ENCODE measurements around the gene CKS1B.
"Not testable (repeated sequence)": the region's sequence is repeated elsewhere in the genome, so short reads cannot be mapped to it uniquely, and the experiment has no call there.

The CKS1B gene

DNA sequence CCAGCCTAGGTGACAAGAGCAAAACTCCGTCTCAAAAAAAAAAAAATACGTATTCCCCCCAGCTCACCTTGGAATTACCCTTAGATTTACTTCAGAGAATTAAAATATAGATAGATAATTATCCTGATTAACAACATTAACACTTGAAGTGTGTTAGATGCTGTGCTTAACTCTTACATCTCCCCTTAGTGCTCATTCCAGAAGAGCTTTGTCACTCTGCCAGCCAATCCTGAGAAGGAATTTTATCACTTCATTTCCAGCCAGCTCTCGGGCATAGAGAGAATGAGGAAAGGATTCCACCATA lies 2.3 kb upstream of the CKS1B start:
- peaks cover 33 to 81% (median 78%) of the 10 kb centered on the region in 5 donors for H3K4me1 ChIP-seq (ENCODE audit: control insufficient read depth in 5 of 5, insufficient read depth in 5 of 5, low read length in 5 of 5)

DNA sequence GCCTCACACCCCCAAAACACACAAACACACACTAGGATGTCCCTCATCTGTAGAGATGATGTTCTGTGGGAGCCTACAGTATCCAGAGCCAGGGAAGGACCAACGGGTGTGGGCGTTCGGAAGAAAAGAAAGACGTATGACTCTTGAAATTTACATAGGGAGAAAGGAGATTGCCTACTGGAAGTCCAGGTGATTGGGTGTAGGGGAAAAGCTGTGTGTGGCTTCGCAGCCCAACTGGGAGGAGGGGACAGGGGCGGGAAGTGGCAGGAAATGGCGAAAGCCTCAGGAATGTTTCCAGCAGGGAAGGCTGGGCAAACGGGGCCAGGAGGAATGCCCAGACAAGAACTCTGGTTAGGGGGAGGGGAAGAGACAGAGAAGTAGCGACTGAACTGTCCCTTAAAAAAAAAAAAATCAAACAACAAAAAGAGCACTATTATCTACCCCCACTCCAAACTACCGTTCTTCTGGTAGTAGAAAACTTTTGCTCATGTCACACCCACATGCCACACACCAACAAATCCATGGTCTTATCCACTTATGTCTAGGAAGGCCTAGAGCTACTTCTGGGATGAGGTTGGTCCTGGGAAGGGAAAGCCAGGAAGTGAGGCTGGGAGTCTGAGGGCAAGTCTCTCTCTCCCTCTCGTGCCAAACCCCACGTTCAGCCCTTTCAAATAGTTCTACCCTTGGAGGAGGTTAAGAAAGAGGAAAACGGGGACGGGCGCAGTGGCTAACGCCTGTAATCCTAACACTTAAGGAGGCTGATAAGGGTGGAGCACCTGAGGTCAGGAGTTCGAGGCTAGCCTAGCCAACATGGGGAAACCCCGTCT lies 1.8 kb upstream of the CKS1B start:
- peak overlapping the region; percentile 60 to 91 (median 82) for H3K4me3 ChIP-seq (ENCODE audit: low read depth in 1 of 5, low read length in 5 of 5)

More for the DNA sequence above, 2.3 kb upstream of the CKS1B start:
- Histone ChIP-seq H3K36me3 (ENCODE audit: control insufficient read depth in 5 of 5, insufficient read depth in 5 of 5, low read length in 5 of 5) (peaks cover 0 to 21% (median 18%) of the 10 kb centered on the region in 5 donors), H3K4me3 (ENCODE audit: low read depth in 1 of 5, low read length in 5 of 5) (peak overlapping the region in 4 of 5 donors; percentile 25 to 60 (median 40)), H3K9me3 (ENCODE audit: control insufficient read depth in 5 of 5, low read length in 5 of 5) (peaks cover 0 to 2% (median 0%) of the 10 kb centered on the region in 5 donors), H3K9ac (ENCODE audit: low read length in 5 of 5) (peak overlapping the region; percentile 33 to 95 (median 69)), H3K27me3 (ENCODE audit: control insufficient read depth in 5 of 5, insufficient read depth in 4 of 5, low read length in 5 of 5) (peaks cover 0 to 11% (median 0%) of the 10 kb centered on the region in 5 donors), H3K27ac (ENCODE audit: low read depth, low read length) (peak overlapping the region; percentile 97)

DNA sequence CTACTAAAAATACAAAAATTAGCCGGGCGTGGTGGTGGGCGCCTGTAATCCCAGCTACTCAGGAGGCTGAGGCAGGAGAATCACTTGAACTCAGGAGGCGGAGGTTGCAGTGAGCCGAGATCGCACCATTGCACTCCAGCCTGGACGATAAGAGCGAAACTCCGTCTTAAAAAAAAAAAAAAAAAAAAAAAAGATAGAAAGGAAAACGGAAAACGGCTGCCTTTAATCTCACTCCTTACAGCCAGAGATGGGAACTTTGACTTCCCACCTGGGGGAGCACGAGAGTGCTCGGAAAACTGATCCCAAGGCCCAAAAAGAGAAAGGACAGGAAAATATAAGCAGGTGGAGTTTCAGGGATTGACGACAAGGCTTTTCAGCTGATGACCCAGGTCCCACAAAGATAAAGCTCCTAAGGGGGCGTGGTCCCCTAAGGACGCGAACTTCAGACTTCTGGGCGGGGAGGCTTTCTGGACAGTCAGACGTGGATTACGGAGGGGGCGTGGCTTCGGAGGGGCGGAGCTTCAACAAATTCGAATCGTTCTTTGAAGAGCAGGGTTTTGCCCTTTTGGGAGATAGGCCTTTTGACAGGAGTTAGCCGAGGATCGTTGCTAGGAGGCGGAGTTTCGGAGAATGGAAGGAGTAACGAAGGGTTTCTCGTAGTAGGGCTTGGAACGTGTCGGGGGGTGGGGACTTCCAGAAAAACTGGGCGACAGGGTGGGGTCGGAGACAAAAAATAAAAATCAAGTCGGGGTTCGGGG lies 958 bp upstream of the CKS1B start:
- H3K9ac ChIP-seq (ENCODE audit: low read length in 5 of 5), result peak overlapping the region; percentile 89 to 100 (median 95)
- H3K27me3 ChIP-seq (ENCODE audit: control insufficient read depth in 5 of 5, insufficient read depth in 4 of 5, low read length in 5 of 5), result peaks cover 0 to 11% (median 0%) of the 10 kb centered on the region in 5 donors
- H3K9me3 ChIP-seq (ENCODE audit: control insufficient read depth in 5 of 5, low read length in 5 of 5), result peaks cover 0 to 2% (median 0%) of the 10 kb centered on the region in 5 donors
- peak overlapping the region; percentile 97 for H3K27ac ChIP-seq (ENCODE audit: low read depth, low read length)
- H3K4me3 ChIP-seq (ENCODE audit: low read depth in 1 of 5, low read length in 5 of 5), result peak overlapping the region; percentile 75 to 91 (median 82)
- H3K4me1 ChIP-seq (ENCODE audit: control insufficient read depth in 5 of 5, insufficient read depth in 5 of 5, low read length in 5 of 5), result peaks cover 31 to 70% (median 66%) of the 10 kb centered on the region in 5 donors
- H3K36me3 ChIP-seq (ENCODE audit: control insufficient read depth in 5 of 5, insufficient read depth in 5 of 5, low read length in 5 of 5), result peaks cover 0 to 13% (median 7%) of the 10 kb centered on the region in 5 donors

More for the DNA sequence above, 1.8 kb upstream of the CKS1B start:
- Histone ChIP-seq H3K27me3 (ENCODE audit: control insufficient read depth in 5 of 5, insufficient read depth in 4 of 5, low read length in 5 of 5) (peaks cover 0 to 11% (median 0%) of the 10 kb centered on the region in 5 donors), H3K36me3 (ENCODE audit: control insufficient read depth in 5 of 5, insufficient read depth in 5 of 5, low read length in 5 of 5) (peaks cover 0 to 15% (median 12%) of the 10 kb centered on the region in 5 donors), H3K4me1 (ENCODE audit: control insufficient read depth in 5 of 5, insufficient read depth in 5 of 5, low read length in 5 of 5) (peaks cover 31 to 76% (median 72%) of the 10 kb centered on the region in 5 donors), H3K27ac (ENCODE audit: low read depth, low read length) (peak overlapping the region; percentile 97), H3K9me3 (ENCODE audit: control insufficient read depth in 5 of 5, low read length in 5 of 5) (peaks cover 0 to 2% (median 0%) of the 10 kb centered on the region in 5 donors), H3K9ac (ENCODE audit: low read length in 5 of 5) (peak overlapping the region; percentile 33 to 96 (median 94))

DNA sequence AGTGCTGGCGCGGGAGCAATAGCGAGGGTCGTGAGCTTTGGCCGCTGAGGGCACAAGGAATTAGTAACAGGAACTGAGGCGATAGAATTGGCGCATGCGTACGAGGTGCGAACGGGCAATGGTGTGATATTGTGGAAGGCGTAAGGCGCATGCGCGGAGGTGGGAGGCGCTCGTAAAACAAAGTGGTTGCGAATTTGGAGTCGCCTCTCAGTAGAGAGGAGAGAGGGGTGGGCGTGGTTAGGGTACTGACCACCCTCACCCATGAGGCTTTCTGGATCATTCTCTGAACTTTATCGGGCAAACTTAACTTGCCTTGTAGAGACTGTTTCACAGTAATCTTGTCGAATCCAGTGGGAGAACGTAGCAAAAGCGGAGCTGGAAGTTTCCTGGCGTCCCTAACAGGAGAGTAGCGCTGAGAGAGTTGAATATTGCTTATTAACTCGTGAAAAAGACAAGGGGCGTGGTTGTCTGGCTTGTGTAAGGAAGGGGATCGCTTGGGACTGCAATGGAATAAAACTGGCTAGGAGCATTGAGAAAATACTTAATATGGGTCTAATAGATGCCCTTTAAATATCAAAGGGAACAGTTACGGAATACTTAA lies 427 bp downstream of the CKS1B start:
- H3K4me3 ChIP-seq (ENCODE audit: low read depth in 1 of 5, low read length in 5 of 5), result peak overlapping the region; percentile 75 to 92 (median 84)
- peak overlapping the region; percentile 74 to 100 (median 86) for H3K9ac ChIP-seq (ENCODE audit: low read length in 5 of 5)
- peaks cover 5 to 16% (median 12%) of the 10 kb centered on the region in 5 donors for H3K36me3 ChIP-seq (ENCODE audit: control insufficient read depth in 5 of 5, insufficient read depth in 5 of 5, low read length in 5 of 5)
- H3K9me3 ChIP-seq (ENCODE audit: control insufficient read depth in 5 of 5, low read length in 5 of 5), result peaks cover 0 to 2% (median 0%) of the 10 kb centered on the region in 5 donors
- peak overlapping the region; percentile 97 for H3K27ac ChIP-seq (ENCODE audit: low read depth, low read length)
- peaks cover 29 to 56% (median 52%) of the 10 kb centered on the region in 5 donors for H3K4me1 ChIP-seq (ENCODE audit: control insufficient read depth in 5 of 5, insufficient read depth in 5 of 5, low read length in 5 of 5)
- peaks cover 0 to 11% (median 0%) of the 10 kb centered on the region in 5 donors for H3K27me3 ChIP-seq (ENCODE audit: control insufficient read depth in 5 of 5, insufficient read depth in 4 of 5, low read length in 5 of 5)

DNA sequence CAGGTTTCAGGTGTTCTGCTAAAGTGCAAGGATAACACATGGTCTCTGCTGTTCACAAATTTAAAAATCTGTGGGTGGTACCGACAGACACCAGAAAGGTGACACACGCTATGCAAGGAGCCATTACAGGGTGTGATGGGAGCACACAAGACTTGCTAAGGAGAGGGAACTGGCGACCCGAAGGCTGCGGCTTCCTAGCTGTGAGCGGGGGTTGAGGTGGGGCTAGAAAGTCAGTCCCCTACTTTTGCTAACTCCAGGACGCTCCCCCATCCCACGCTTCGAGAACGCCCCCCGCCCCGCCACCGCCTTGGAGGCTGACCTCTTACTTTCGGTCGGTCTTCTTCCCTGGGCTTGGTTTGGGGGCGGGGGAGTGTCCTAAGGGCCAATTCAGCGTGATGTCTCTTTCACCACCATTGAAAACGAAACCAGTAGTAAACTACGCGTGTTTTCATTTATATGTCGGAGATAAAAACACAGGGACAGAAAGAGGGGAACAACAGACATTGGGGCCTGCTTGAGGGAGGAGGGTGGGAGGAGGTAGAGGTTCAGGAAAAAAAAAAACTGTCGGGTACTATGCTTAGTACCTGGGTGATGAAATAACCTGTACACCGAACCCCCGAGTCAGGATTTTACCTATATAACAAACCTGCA lies 1.1 kb downstream of the CKS1B start:
- H3K4me1 ChIP-seq (ENCODE audit: control insufficient read depth in 5 of 5, insufficient read depth in 5 of 5, low read length in 5 of 5), result peaks cover 29 to 50% (median 46%) of the 10 kb centered on the region in 5 donors
- H3K27me3 ChIP-seq (ENCODE audit: control insufficient read depth in 5 of 5, insufficient read depth in 4 of 5, low read length in 5 of 5), result peaks cover 0 to 11% (median 0%) of the 10 kb centered on the region in 5 donors
- peak overlapping the region; percentile 74 to 100 (median 86) for H3K9ac ChIP-seq (ENCODE audit: low read length in 5 of 5)
- H3K27ac ChIP-seq (ENCODE audit: low read depth, low read length), result peak overlapping the region; percentile 97
- peak overlapping the region; percentile 75 to 92 (median 84) for H3K4me3 ChIP-seq (ENCODE audit: low read depth in 1 of 5, low read length in 5 of 5)
- peaks cover 0 to 2% (median 0%) of the 10 kb centered on the region in 5 donors for H3K9me3 ChIP-seq (ENCODE audit: control insufficient read depth in 5 of 5, low read length in 5 of 5)
- H3K36me3 ChIP-seq (ENCODE audit: control insufficient read depth in 5 of 5, insufficient read depth in 5 of 5, low read length in 5 of 5), result peaks cover 5 to 16% (median 12%) of the 10 kb centered on the region in 5 donors

DNA sequence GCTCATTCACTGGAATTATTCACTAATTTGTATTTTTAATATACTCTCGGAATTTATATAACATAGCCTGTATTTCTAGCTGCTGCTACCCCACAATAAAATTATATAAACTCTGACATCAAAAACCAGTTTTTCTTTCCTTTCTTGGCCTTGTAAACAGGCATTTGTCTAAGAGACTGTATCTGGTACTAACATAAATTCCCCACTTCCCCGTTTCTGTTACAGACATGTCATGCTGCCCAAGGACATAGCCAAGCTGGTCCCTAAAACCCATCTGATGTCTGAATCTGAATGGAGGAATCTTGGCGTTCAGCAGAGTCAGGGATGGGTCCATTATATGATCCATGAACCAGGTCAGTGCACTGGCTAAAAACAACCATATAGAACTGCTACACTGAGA lies 3.3 kb downstream of the CKS1B start:
- H3K36me3 ChIP-seq (ENCODE audit: control insufficient read depth in 5 of 5, insufficient read depth in 5 of 5, low read length in 5 of 5), result peaks cover 5 to 16% (median 12%) of the 10 kb centered on the region in 5 donors
- not testable (repeated sequence) for H3K9ac ChIP-seq (ENCODE audit: low read length in 5 of 5); H3K4me3 ChIP-seq (ENCODE audit: low read depth in 1 of 5, low read length in 5 of 5); H3K27ac ChIP-seq (ENCODE audit: low read depth, low read length); H3K9me3 ChIP-seq (ENCODE audit: control insufficient read depth in 5 of 5, low read length in 5 of 5)
- peaks cover 16 to 34% (median 29%) of the 10 kb centered on the region in 5 donors for H3K4me1 ChIP-seq (ENCODE audit: control insufficient read depth in 5 of 5, insufficient read depth in 5 of 5, low read length in 5 of 5)
- peaks cover 0 to 11% (median 0%) of the 10 kb centered on the region in 5 donors for H3K27me3 ChIP-seq (ENCODE audit: control insufficient read depth in 5 of 5, insufficient read depth in 4 of 5, low read length in 5 of 5)

DNA sequence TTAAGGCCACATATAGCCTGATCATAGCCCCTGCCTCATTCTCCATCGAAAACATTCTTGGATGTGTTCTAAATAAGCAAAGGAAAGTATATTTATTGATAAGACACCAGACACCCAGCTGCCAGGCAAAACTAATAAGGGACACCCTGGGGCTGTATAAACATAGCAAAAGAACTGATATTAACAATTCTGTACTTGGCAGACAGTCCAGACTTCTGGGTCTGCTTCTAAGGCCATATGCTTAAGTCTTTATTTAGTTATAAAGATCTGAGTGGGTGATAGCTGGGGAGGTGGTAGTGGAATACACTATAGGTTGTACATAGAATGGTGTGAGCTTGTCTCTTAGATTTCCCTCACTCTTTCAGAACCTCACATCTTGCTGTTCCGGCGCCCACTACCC lies 3.9 kb downstream of the CKS1B start:
- Histone ChIP-seq H3K9me3 (ENCODE audit: control insufficient read depth in 5 of 5, low read length in 5 of 5) (peaks cover 0 to 2% (median 0%) of the 10 kb centered on the region in 5 donors), H3K4me3 (ENCODE audit: low read depth in 1 of 5, low read length in 5 of 5) (no peak overlapping the region), H3K27me3 (ENCODE audit: control insufficient read depth in 5 of 5, insufficient read depth in 4 of 5, low read length in 5 of 5) (peaks cover 0 to 11% (median 0%) of the 10 kb centered on the region in 5 donors), H3K9ac (ENCODE audit: low read length in 5 of 5) (no peak overlapping the region), H3K27ac (ENCODE audit: low read depth, low read length) (no peak overlapping the region), H3K4me1 (ENCODE audit: control insufficient read depth in 5 of 5, insufficient read depth in 5 of 5, low read length in 5 of 5) (peaks cover 13 to 31% (median 26%) of the 10 kb centered on the region in 5 donors), H3K36me3 (ENCODE audit: control insufficient read depth in 5 of 5, insufficient read depth in 5 of 5, low read length in 5 of 5) (peaks cover 5 to 16% (median 12%) of the 10 kb centered on the region in 5 donors)

DNA sequence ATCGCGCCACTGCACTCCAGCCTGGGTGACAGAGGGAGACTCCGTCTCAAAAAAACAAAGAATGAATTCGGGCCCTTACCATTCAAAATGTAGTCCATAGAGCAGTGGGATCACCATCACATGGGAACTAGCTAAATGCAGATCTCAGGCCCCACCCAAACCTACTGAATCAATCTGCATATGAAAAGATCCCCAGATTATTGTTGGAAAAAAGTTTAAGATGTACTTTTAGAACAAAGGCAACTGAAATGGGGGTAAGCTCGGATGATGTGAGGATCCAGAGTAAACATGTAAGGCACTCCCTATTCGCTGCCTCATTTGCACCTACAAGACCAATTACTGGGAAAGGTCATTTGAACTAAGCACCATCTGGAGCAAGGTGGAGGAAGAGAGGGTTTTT lies 7.9 kb downstream of the CKS1B start:
- H3K36me3 ChIP-seq (ENCODE audit: control insufficient read depth in 5 of 5, insufficient read depth in 5 of 5, low read length in 5 of 5), result peaks cover 6 to 18% (median 11%) of the 10 kb centered on the region in 5 donors
- H3K27ac ChIP-seq (ENCODE audit: low read depth, low read length), result no peak overlapping the region
- H3K27me3 ChIP-seq (ENCODE audit: control insufficient read depth in 5 of 5, insufficient read depth in 4 of 5, low read length in 5 of 5), result no peaks in the 10 kb centered on the region
- peaks cover 2 to 37% (median 30%) of the 10 kb centered on the region in 5 donors for H3K4me1 ChIP-seq (ENCODE audit: control insufficient read depth in 5 of 5, insufficient read depth in 5 of 5, low read length in 5 of 5)
- H3K9me3 ChIP-seq (ENCODE audit: control insufficient read depth in 5 of 5, low read length in 5 of 5), result no peaks in the 10 kb centered on the region
- H3K4me3 ChIP-seq (ENCODE audit: low read depth in 1 of 5, low read length in 5 of 5), result peak overlapping the region; percentile 68 to 96 (median 82)
- peak overlapping the region in 3 of 5 donors; percentile 27 to 69 (median 64) for H3K9ac ChIP-seq (ENCODE audit: low read length in 5 of 5)
